BJ (cell line): ENCODE measurements around the gene CFAP100. TPM values are rescaled to one million over a fixed set of nuclear protein-coding genes. Genes with fewer than 3 reads are reported as not detected.

Experiments used
- CTCF ChIA-PET: fragments of 350-600 bp; formaldehyde crosslinking; extraction: SDS; loops from one replicate; lab custom pipeline; 2021; ENCODE audit warnings: antibody characterized with exemption, inconsistent platforms; lab: Yijun Ruan, JAX
- POLR2A ChIA-PET: fragments of 300-600 bp; sonication (Branson Sonifier 250); formaldehyde crosslinking; extraction: SDS; loops from one replicate; lab custom pipeline; 2021; ENCODE audit warnings: antibody characterized with exemption; lab: Charles Lee
- DNase-seq: peaks from one replicate; pipeline ENCODE4 v3.0.0-alpha.2; 2011; ENCODE audit warnings: low read depth
- H3K27me3 ChIP-seq: 2 replicates; pipeline ENCODE4 v1.6.0; 2011; ENCODE audit warnings: low read length; ENCODE audit not compliant: control insufficient read depth, insufficient read depth
- H3K36me3 ChIP-seq: 2 replicates; pipeline ENCODE4 v1.5.1; 2011; ENCODE audit warnings: low read length; ENCODE audit not compliant: control insufficient read depth, insufficient read depth
- H3K4me3 ChIP-seq: 2 replicates; pipeline ENCODE4 v1.5.1; 2011; ENCODE audit warnings: low read depth, mild to moderate bottlenecking, control low read depth, low read length
- CTCF ChIP-seq: IDR thresholded peaks from 2 replicates; pipeline ENCODE4 v1.5.1; 2011; ENCODE audit warnings: low read depth, mild to moderate bottlenecking, control low read depth, inconsistent platforms, low read length, moderate library complexity; ENCODE audit not compliant: insufficient read depth
- polyA plus RNA-seq: library from polyadenylated mRNA; depleted of rRNA; stranded (reverse); fragments of >200 nt; gene quantifications from 2 replicates; pipeline ENCODE4 v1.2.3, GENCODE V29; 2011

The CFAP100 gene
- polyA plus RNA-seq, 1 experiment: not detected

GRCh38 chr3:126406389-126407296, 11.9 kb downstream of the CFAP100 start:
- Histone ChIP-seq H3K36me3 (no peaks in the 10 kb centered on the region), H3K27me3 (peaks cover 15% of the 10 kb centered on the region), H3K4me3 (no peak overlapping the region)
- CTCF ChIA-PET: interaction anchor here (1.1 kb wide), 1 partner anchor 147 kb away, joined by 3 read pairs; no protein-coding TSS in a partner anchor
- no peak for TF ChIP-seq CTCF
- DNase-seq: no peak
- POLR2A ChIA-PET: no interaction called here

GRCh38 chr3:126407412-126408044, 12.8 kb downstream of the CFAP100 start:
- TF ChIP-seq CTCF: no peak
- DNase-seq: no peak
- POLR2A ChIA-PET: no interaction called here
- Histone ChIP-seq H3K4me3 (no peak overlapping the region), H3K36me3 (no peaks in the 10 kb centered on the region), H3K27me3 (peaks cover 15% of the 10 kb centered on the region)
- CTCF ChIA-PET: interaction anchor here (0.5 to 1.1 kb wide), 2 partner anchors 77 to 148 kb away, joined by 3 read pairs; no protein-coding TSS in a partner anchor

GRCh38 chr3:126408099-126408498, 13.4 kb downstream of the CFAP100 start:
- H3K4me3 ChIP-seq: no peak overlapping the region
- ChIA-PET CTCF (interaction anchor here (0.5 kb wide), 1 partner anchor 78 kb away, joined by 3 read pairs; no protein-coding TSS in a partner anchor), POLR2A (no interaction called here)
- H3K27me3 ChIP-seq: peaks cover 11% of the 10 kb centered on the region
- DNase-seq: no peak
- no peak for TF ChIP-seq CTCF
- H3K36me3 ChIP-seq: no peaks in the 10 kb centered on the region

- no peak for DNase-seq
- H3K36me3 ChIP-seq: no peaks in the 10 kb centered on the region
- ChIA-PET POLR2A (no interaction called here), CTCF (no interaction called here)
- no peak overlapping the region for H3K4me3 ChIP-seq
- peaks cover 7% of the 10 kb centered on the region for H3K27me3 ChIP-seq
- no peak for TF ChIP-seq CTCF
Measured at GRCh38 chr3:126412841-126413692, 18.4 kb downstream of the CFAP100 start.
